Neutrophil (primary cell): ENCODE results near the gene SHC1.

Experiments used
- H3K27ac ChIP-seq: fragments of 200-600 bp; sonication (generic); 2 replicates; pipeline ENCODE4 v1.5.1; 2016; ENCODE audit warnings: mild to moderate bottlenecking, moderate library complexity
- H3K27me3 ChIP-seq: fragments of 200-600 bp; sonication (generic); 2 replicates; pipeline ENCODE4 v1.6.0; 2016; ENCODE audit warnings: mild to moderate bottlenecking
- H3K36me3 ChIP-seq: fragments of 200-600 bp; sonication (generic); 2 replicates; pipeline ENCODE4 v1.5.1; 2017
- H3K4me1 ChIP-seq, 2 experiments: fragments of 200-600 bp in 1 of 2; sonication (generic) in 1 of 2; 1 replicate in 1 of 2; 2 replicates in 1 of 2; pipeline versions ENCODE4 v1.5.1 to v1.6.1; 2013 to 2016; ENCODE audit warnings: low read depth in 1 of 2, low read length in 1 of 2, mild to moderate bottlenecking in 1 of 2, moderate library complexity in 1 of 2; ENCODE audit not compliant: control insufficient read depth in 1 of 2, insufficient read depth in 1 of 2
- H3K4me3 ChIP-seq, 2 experiments: fragments of 200-600 bp in 1 of 2; sonication (generic) in 1 of 2; 1 replicate in 1 of 2; 2 replicates in 1 of 2; pipeline ENCODE4 v1.5.1; 2013 to 2016; ENCODE audit warnings: low read depth in 1 of 2, low read length in 1 of 2, mild to moderate bottlenecking in 1 of 2, moderate library complexity in 1 of 2
- H3K9me3 ChIP-seq: fragments of 200-600 bp; sonication (generic); 2 replicates; pipeline ENCODE4 v1.5.1; 2016
- CTCF ChIP-seq: fragments of 200-600 bp; sonication (generic); IDR thresholded peaks from 2 replicates; pipeline ENCODE4 v1.5.1; 2016; ENCODE audit warnings: antibody characterized with exemption

The SHC1 gene

GRCh38 chr1:154940213-154940560, 30.4 kb downstream of the SHC1 start:
- no peak for TF ChIP-seq CTCF
- no peak overlapping the region for H3K27ac ChIP-seq
- H3K4me1 ChIP-seq: peaks cover 39 to 44% of the 10 kb centered on the region in 2 experiments
- no peaks in the 10 kb centered on the region for H3K9me3 ChIP-seq
- H3K36me3 ChIP-seq: peaks cover 12% of the 10 kb centered on the region
- H3K4me3 ChIP-seq: no peak overlapping the region
- H3K27me3 ChIP-seq: no peaks in the 10 kb centered on the region

GRCh38 chr1:154938604-154939399, 31.7 kb downstream of the SHC1 start:
- no peaks in the 10 kb centered on the region for H3K36me3 ChIP-seq
- H3K27me3 ChIP-seq: no peaks in the 10 kb centered on the region
- no peak overlapping the region for H3K27ac ChIP-seq
- H3K9me3 ChIP-seq: no peaks in the 10 kb centered on the region
- no peak overlapping the region for H3K4me3 ChIP-seq
- H3K4me1 ChIP-seq: peaks cover 33 to 35% of the 10 kb centered on the region in 2 experiments
- no peak for TF ChIP-seq CTCF

GRCh38 chr1:154937988-154938386, 32.6 kb downstream of the SHC1 start:
- TF ChIP-seq CTCF: no peak
- peaks cover 27 to 28% of the 10 kb centered on the region in 2 experiments for H3K4me1 ChIP-seq
- H3K27ac ChIP-seq: peak overlapping the region; percentile 99
- peak overlapping the region; percentile 77 to 96 for H3K4me3 ChIP-seq
- H3K36me3 ChIP-seq: no peaks in the 10 kb centered on the region
- no peaks in the 10 kb centered on the region for H3K27me3 ChIP-seq
- H3K9me3 ChIP-seq: no peaks in the 10 kb centered on the region

GRCh38 chr1:154937085-154937987, 33.2 kb downstream of the SHC1 start:
- H3K27me3 ChIP-seq: no peaks in the 10 kb centered on the region
- H3K9me3 ChIP-seq: no peaks in the 10 kb centered on the region
- H3K27ac ChIP-seq: peak overlapping the region; percentile 99
- peak overlapping the region; percentile 77 to 96 for H3K4me3 ChIP-seq
- TF ChIP-seq CTCF: no peak
- peaks cover 20 to 22% of the 10 kb centered on the region in 2 experiments for H3K4me1 ChIP-seq
- H3K36me3 ChIP-seq: no peaks in the 10 kb centered on the region

- Histone ChIP-seq H3K9me3 (no peaks in the 10 kb centered on the region), H3K4me3 (peak within 1 kb of the TSS; percentile 77 to 96), H3K27me3 (no peaks in the 10 kb centered on the region), H3K4me1 (peaks cover 15 to 16% of the 10 kb centered on the region in 2 experiments), H3K36me3 (no peaks in the 10 kb centered on the region), H3K27ac (peak within 1 kb of the TSS; percentile 99)
- TF ChIP-seq CTCF: peak; percentile 46
Measured at GRCh38 chr1:154936555-154937084, 33.9 kb downstream of the SHC1 start, which contains the start of gene PMVK. PMVK (minus strand) TSS chr1:154936719; CDS start chr1:154936685, 34 bp downstream.
